HG02943 (cell line): ENCODE data around the gene CRY2.
A peak's percentile ranks its signal among the peaks of the same experiment; 100 is the strongest.

Experiments
- ATAC-seq: cut with Tn5 transposase; IDR thresholded peaks from one replicate; pipeline ENCODE4 v1.9.1; 2021; ENCODE audit warnings: mild to moderate bottlenecking, low read depth, moderate library complexity; ENCODE audit not compliant: unreplicated experiment

The CRY2 gene

DNA sequence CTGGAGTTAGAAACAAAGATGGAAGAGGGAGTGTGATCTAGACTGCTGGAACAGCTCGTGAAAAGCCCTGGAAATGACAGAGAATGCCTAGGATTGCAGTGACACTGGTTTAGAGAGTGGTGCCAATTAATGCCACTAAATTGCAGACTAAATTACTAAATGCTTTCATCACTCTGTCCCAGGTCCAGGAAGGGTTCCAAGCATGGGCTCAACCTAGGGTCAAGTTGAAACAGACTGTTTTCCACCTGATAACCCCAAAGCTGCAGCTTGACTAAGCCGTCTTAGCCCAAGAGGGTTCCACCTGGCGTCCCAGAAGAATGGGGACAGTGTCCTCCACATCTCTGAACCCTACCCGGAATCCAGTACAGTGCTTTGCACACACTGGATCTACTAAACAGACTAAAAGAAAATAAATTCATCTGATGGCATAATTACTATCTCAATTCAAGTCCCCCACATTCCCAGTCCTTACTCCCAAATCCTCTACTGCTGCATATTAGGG is 1.1 kb upstream of the CRY2 start:
- ATAC-seq = no peak

DNA sequence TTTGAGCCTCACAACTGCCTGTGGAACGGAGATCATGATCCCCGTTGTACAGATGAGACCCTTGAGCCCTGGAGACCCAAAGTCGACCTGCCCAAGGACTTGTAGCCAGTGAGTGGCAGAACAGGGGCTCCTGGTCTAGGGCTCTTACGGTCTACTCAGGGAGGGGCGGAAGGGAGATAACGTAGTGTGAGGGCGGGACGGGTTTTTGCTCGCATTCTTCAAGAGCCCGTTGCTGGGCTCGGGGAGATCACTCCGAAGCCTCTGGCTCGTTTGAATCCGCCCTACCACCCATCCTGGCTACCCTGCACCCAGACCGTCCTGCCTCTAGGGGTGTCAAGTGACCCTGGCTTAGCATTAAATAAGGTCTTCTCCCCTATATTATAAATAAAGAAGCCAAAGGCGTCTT is 639 bp downstream of the CRY2 start:
- peak; percentile 20 for ATAC-seq

GRCh38 chr11:45848654-45849081 is 1.4 kb downstream of the CRY2 start:
- ATAC-seq = no peak

GRCh38 chr11:45850446-45850845 is 3.2 kb downstream of the CRY2 start:
- ATAC-seq = no peak

DNA sequence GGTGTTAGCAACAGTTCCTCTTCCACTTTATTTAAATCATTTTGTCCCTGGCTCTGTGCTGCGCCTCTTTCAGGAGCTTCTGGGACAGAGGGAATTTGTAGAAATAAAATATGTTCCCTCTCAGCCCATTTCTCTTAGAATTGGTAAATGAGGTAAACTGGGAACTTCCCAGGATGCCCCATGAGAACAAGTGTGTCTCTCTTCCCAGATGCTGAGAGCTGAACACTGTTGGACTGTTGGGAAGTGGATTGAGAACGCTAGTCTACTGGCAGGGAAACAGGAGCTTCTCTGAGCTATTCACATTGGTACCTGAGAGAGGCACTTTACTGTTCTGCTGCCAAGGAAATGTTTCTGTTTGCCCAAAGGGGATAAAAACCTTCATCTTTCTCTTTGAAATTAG is 4.0 kb downstream of the CRY2 start:
- no peak for ATAC-seq

GRCh38 chr11:45852018-45852711 is 4.9 kb downstream of the CRY2 start:
- no peak for ATAC-seq

DNA sequence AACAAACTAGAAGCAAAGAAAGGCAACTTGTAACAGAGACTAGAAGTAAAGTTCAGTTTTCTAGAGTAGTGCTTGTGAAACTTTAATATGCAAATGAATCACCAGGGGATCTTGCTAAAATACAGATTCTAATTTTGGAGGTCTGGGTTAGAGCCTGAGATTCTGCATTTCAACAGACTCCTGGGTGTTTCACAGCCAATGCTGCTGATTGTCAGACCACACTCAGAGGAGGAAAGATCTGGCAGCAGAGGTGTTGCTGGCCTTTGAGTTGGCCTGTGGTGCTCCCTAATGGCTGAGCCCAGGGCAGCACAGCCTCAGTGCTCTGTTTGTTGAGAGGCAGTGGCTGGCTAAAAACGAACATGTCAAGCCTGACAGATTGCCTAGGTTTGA is 5.4 kb downstream of the CRY2 start:
- no peak for ATAC-seq

DNA sequence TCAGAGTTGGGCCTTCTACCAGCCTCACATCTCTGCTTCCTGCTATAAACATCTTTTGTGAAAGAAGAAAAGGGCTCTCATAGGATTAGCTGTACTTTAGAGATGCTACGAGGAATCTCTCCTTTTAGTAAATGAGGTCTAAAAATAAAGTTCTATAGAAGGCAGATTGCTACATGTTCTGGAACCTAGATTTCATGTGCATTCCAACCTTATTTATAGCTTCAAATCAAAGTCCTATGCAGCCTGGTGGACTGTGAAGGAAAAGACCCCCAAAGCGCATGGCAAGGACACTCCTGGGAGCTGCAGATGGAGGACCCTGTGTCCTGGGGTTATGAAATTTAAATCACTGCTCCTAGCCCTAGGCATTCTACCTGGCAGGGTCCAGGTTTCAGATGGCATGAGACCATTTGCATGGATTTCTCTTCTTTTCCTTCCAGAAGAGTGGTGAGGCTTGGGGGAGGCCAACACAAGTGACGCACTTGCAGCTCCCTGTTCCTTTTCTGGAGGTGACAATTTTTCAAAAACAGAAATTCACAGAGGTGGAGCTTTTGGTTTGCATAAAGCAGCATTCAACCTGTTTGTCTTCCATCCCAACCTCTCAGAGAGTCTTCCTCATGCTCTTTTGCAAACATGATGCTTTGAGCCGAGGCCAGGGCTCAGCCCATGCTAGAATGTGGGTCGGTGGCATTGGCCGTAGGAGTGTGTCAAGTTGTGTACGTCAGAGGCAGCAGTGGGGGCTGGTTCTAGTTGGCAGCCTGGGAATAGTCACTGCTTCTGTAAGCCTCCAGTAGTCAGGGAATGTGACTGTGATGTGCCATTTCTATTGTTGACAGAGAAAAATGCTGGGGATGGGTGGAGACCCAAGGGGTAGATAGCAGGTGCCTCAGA is 6.3 kb downstream of the CRY2 start:
- no peak for ATAC-seq

GRCh38 chr11:45855308-45855707 is 8.0 kb downstream of the CRY2 start:
- no peak for ATAC-seq

- no peak for ATAC-seq
Measured at GRCh38 chr11:45856044-45856468, 8.8 kb downstream of the CRY2 start.

GRCh38 chr11:45857961-45858474 is 10.7 kb downstream of the CRY2 start:
- ATAC-seq = no peak

DNA sequence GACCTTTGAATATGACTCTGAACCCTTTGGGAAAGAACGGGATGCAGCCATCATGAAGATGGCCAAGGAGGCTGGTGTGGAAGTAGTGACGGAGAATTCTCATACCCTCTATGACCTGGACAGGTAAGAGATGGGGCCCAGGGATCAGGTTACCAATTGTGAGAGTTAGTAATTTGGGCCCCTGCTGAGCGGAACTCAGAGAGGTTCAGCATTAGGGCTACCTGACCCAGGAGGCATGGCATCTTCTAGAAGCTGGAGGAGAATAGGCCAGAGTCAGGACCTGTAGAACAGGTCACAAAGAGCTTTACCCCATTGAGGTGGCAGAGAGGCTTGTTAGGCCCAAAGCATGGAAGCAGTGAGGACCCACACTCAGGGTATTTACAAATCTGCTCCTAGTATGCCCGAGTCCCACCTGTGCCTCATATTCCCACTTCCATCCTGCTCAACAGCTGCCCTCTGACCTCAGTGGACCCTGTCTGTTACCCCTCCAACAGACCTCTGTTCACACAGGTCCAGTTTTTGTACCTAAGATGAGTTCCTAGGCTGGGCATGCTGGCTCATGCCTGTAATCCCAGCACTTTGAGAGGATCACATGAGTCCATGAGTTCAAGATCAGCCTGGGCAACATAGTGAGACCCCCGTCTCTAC is 11.6 kb downstream of the CRY2 start:
- ATAC-seq = no peak

- ATAC-seq = no peak
Measured at GRCh38 chr11:45859661-45860140, 12.4 kb downstream of the CRY2 start.

GRCh38 chr11:45860348-45860747 is 13.1 kb downstream of the CRY2 start:
- ATAC-seq = no peak

DNA sequence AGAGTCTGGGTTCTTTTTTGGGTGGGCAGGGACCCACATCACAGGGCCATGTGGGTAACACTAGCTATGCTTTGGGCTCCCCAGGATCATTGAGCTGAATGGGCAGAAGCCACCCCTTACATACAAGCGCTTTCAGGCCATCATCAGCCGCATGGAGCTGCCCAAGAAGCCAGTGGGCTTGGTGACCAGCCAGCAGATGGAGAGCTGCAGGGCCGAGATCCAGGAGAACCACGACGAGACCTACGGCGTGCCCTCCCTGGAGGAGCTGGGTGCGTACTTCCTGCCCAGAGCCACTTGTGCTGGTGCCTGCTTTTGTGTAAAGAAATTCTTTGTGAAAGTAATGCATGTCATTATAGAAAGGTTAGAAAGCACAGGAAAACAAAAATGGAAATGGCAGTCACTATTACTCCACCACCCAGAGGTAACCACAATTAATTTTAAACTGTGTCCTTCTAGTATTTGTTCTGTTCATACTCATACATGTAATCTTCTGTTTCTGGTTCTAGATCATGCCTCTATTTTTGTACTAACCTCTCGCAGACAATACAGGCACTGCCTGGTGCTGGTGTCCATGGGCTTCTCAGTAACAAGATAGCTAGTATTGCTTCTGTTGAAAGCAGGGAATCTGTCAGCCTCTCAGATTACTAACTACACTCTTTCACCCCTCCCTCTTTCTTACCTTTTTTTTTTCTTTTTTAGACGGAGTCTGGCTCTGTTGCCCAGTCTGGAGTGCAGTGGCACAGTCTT is 13.7 kb downstream of the CRY2 start:
- ATAC-seq = no peak

DNA sequence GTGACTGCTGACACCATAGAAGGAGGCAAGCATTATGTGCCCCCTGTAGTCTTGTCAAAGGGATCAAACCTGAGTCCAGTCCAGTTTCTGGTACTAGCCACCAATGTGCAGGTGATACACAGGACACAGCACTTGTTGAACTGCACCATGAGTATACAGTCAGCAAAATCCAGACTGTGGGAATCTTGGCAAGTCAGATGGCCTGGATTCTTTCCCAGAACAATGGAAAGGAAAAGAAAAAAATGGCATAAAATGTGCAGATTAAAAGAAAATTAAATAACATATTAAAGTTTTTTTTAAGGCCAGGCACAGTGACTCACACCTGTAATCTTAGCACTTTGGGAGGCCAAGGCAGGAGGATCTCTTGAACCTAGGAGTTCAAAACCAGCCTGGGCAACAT is 16.8 kb downstream of the CRY2 start:
- no peak for ATAC-seq

- no peak for ATAC-seq
Measured at GRCh38 chr11:45869551-45869950, 22.3 kb downstream of the CRY2 start.

- ATAC-seq = no peak
Measured at GRCh38 chr11:45870706-45871105, 23.4 kb downstream of the CRY2 start.

DNA sequence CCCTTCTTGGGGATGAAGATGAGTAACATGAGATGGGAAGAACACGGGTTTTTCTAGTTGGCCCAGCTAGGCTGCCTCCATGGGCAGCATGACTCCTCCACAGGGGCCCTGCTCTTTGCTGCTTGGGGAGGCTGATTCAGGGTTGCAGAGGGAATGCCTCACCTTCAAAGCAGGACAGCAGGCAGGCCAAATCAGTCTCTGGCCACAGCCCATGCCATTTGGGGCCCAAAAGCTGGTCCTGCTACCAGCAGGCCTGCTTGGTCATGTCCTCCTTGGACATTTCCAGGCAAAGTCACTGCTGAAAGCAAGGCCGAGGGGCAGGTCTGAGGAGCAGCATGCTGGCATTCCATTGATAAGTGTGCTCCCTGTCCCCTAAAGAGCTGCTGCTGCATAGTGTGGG is 24.4 kb downstream of the CRY2 start:
- no peak for ATAC-seq
